Measurements from ENCODE around the gene TRPC4AP. TPM values are rescaled to one million over a fixed set of nuclear protein-coding genes. Genes with fewer than 3 reads are reported as not detected.
"Not testable (repeated sequence)": the region's sequence is repeated elsewhere in the genome, so short reads cannot be mapped to it uniquely, and the experiment has no call there.

TRPC4AP gene
- total RNA-seq, 3 donors from 2014 or later (not counting 1 experiment from before 2014, with no cell fraction given): 72.3 to 79.0 (median 74.4) TPM

GRCh38 chr20:35059110-35059509 is 33.5 kb downstream of the TRPC4AP start:
- no peak for TF ChIP-seq CTCF (IDR thresholded peaks at IDR 0.05)
- Mint-ChIP-seq H3K27ac (no peak overlapping the region), H3K36me3 (no peaks in the 10 kb centered on the region), H3K9me3 (no peaks in the 10 kb centered on the region), H3K4me1 (peaks cover 63 to 68% of the 10 kb centered on the region in 2 donors), H3K27me3 (ENCODE audit: low read depth in 2 of 2) (no peaks in the 10 kb centered on the region), H3K4me3 (no peak overlapping the region)
- DNase-seq: no peak
- intact Hi-C loops (cut with micrococcal nuclease): no loop called here
- Histone ChIP-seq H3K27ac (ENCODE audit: low read length) (no peak overlapping the region), H3K36me3 (ENCODE audit: control insufficient read depth, insufficient read depth, low read length) (peaks cover 12% of the 10 kb centered on the region), H3K27me3 (ENCODE audit: control insufficient read depth, insufficient read depth, low read length) (no peaks in the 10 kb centered on the region), H3K4me1 (ENCODE audit: control insufficient read depth, insufficient read depth, low read length) (no peaks in the 10 kb centered on the region), H3K4me3 (ENCODE audit: low read length) (no peak overlapping the region), H3K9me3 (ENCODE audit: control insufficient read depth, insufficient read depth, low read length) (no peaks in the 10 kb centered on the region)
- WGBS (ENCODE audit: insufficient coverage): 100% methylated on average over 2 of the region's 2 CpGs
- ATAC-seq: no peak

GRCh38 chr20:35055445-35056276 is 36.9 kb downstream of the TRPC4AP start:
- H3K36me3 Mint-ChIP-seq: no peaks in the 10 kb centered on the region
- intact Hi-C loops (cut with micrococcal nuclease): no loop called here
- H3K4me3 Mint-ChIP-seq: no peak overlapping the region
- no peaks in the 10 kb centered on the region for H3K27me3 Mint-ChIP-seq (ENCODE audit: low read depth in 2 of 2)
- WGBS (ENCODE audit: insufficient coverage): 82% methylated on average over 9 of the region's 9 CpGs
- H3K4me1 Mint-ChIP-seq: peaks cover 40 to 49% of the 10 kb centered on the region in 2 donors
- TF ChIP-seq CTCF (IDR thresholded peaks at IDR 0.05): no peak
- H3K36me3 ChIP-seq (ENCODE audit: control insufficient read depth, insufficient read depth, low read length): peaks cover 10% of the 10 kb centered on the region
- H3K9me3 Mint-ChIP-seq: no peaks in the 10 kb centered on the region
- no peaks in the 10 kb centered on the region for H3K27me3 ChIP-seq (ENCODE audit: control insufficient read depth, insufficient read depth, low read length)
- peak overlapping the region in 1 of 2 donors; percentile 71 for H3K27ac Mint-ChIP-seq
- no peak overlapping the region for H3K4me3 ChIP-seq (ENCODE audit: low read length)
- no peaks in the 10 kb centered on the region for H3K4me1 ChIP-seq (ENCODE audit: control insufficient read depth, insufficient read depth, low read length)
- H3K27ac ChIP-seq (ENCODE audit: low read length): no peak overlapping the region
- H3K9me3 ChIP-seq (ENCODE audit: control insufficient read depth, insufficient read depth, low read length): no peaks in the 10 kb centered on the region
- ATAC-seq (no peak), DNase-seq (no peak)

GRCh38 chr20:35054814-35055213 is 37.8 kb downstream of the TRPC4AP start:
- 96% methylated on average over 2 of the region's 2 CpGs for WGBS (ENCODE audit: insufficient coverage)
- no peak for ATAC-seq

GRCh38 chr20:35052616-35053015 is 40.0 kb downstream of the TRPC4AP start:
- H3K9me3 Mint-ChIP-seq; ATAC-seq; H3K27ac Mint-ChIP-seq; H3K27me3 Mint-ChIP-seq (ENCODE audit: low read depth in 2 of 2); intact Hi-C loops (cut with micrococcal nuclease); H3K9me3 ChIP-seq (ENCODE audit: control insufficient read depth, insufficient read depth, low read length); DNase-seq; H3K36me3 Mint-ChIP-seq; H3K4me1 ChIP-seq (ENCODE audit: control insufficient read depth, insufficient read depth, low read length); H3K27me3 ChIP-seq (ENCODE audit: control insufficient read depth, insufficient read depth, low read length); H3K4me3 Mint-ChIP-seq; H3K27ac ChIP-seq (ENCODE audit: low read length); H3K4me3 ChIP-seq (ENCODE audit: low read length): not testable (repeated sequence)
- 97% methylated on average over 4 of the region's 5 CpGs for WGBS (ENCODE audit: insufficient coverage)
- peaks cover 19 to 24% of the 10 kb centered on the region in 2 donors for H3K4me1 Mint-ChIP-seq
- H3K36me3 ChIP-seq (ENCODE audit: control insufficient read depth, insufficient read depth, low read length): peaks cover 33% of the 10 kb centered on the region

More at GRCh38 chr20:35054814-35055213, 37.8 kb downstream of the TRPC4AP start:
- no peaks in the 10 kb centered on the region for H3K4me1 ChIP-seq (ENCODE audit: control insufficient read depth, insufficient read depth, low read length)
- TF ChIP-seq CTCF (IDR thresholded peaks at IDR 0.05): no peak
- Mint-ChIP-seq H3K27me3 (ENCODE audit: low read depth in 2 of 2) (no peaks in the 10 kb centered on the region), H3K9me3 (no peaks in the 10 kb centered on the region), H3K4me1 (peaks cover 33 to 42% of the 10 kb centered on the region in 2 donors), H3K27ac (peak overlapping the region; percentile 10 to 44), H3K4me3 (no peak overlapping the region), H3K36me3 (no peaks in the 10 kb centered on the region)
- no peak for DNase-seq
- intact Hi-C loops (cut with micrococcal nuclease): no loop called here
- peaks cover 14% of the 10 kb centered on the region for H3K36me3 ChIP-seq (ENCODE audit: control insufficient read depth, insufficient read depth, low read length)
- no peaks in the 10 kb centered on the region for H3K27me3 ChIP-seq (ENCODE audit: control insufficient read depth, insufficient read depth, low read length)
- no peak overlapping the region for H3K4me3 ChIP-seq (ENCODE audit: low read length)
- H3K9me3 ChIP-seq (ENCODE audit: control insufficient read depth, insufficient read depth, low read length): no peaks in the 10 kb centered on the region
- no peak overlapping the region for H3K27ac ChIP-seq (ENCODE audit: low read length)
